GM19372 (cell line): ENCODE data around the gene MEX3C.

Source experiments
- ATAC-seq: cut with Tn5 transposase; IDR thresholded peaks from one replicate; pipeline ENCODE4 v1.9.1; 2021; ENCODE audit warnings: mild to moderate bottlenecking, low read depth, moderate library complexity; ENCODE audit not compliant: unreplicated experiment

MEX3C gene

GRCh38 chr18:51157215-51157614, 40.3 kb downstream of the MEX3C start:
- ATAC-seq: no peak

- ATAC-seq: no peak
These were observed 42.9 kb downstream of the MEX3C start for GRCh38 chr18:51154431-51155063.

- peak; percentile 59 for ATAC-seq
These were observed 43.7 kb downstream of the MEX3C start for GRCh38 chr18:51153659-51154371.

- peak; percentile 40 for ATAC-seq
These were observed 45.6 kb downstream of the MEX3C start for GRCh38 chr18:51151568-51152511.

GRCh38 chr18:51151185-51151567, 46.3 kb downstream of the MEX3C start:
- no peak for ATAC-seq

- no peak for ATAC-seq
These were observed 47.3 kb downstream of the MEX3C start for GRCh38 chr18:51150113-51150700.

GRCh38 chr18:51149670-51150069, 47.8 kb downstream of the MEX3C start:
- no peak for ATAC-seq

- ATAC-seq: no peak
These were observed 50.6 kb downstream of the MEX3C start for GRCh38 chr18:51146909-51147308.

- ATAC-seq: no peak
These were observed 58.5 kb downstream of the MEX3C start for GRCh38 chr18:51138936-51139335.

- ATAC-seq: no peak
These were observed 59.6 kb downstream of the MEX3C start for GRCh38 chr18:51137891-51138290.

GRCh38 chr18:51137026-51137729, 60.3 kb downstream of the MEX3C start:
- ATAC-seq: no peak

- peak; percentile 52 for ATAC-seq
These were observed 61.7 kb downstream of the MEX3C start for GRCh38 chr18:51135795-51136194.

GRCh38 chr18:51135364-51135763, 62.1 kb downstream of the MEX3C start:
- no peak for ATAC-seq

GRCh38 chr18:51134721-51135120, 62.8 kb downstream of the MEX3C start:
- ATAC-seq: no peak

- ATAC-seq: no peak
These were observed 63.8 kb downstream of the MEX3C start for GRCh38 chr18:51133580-51134160.

GRCh38 chr18:51132256-51132935, 65.1 kb downstream of the MEX3C start:
- peak; percentile 52 for ATAC-seq

- no peak for ATAC-seq
These were observed 68.9 kb downstream of the MEX3C start for GRCh38 chr18:51128533-51128932.

GRCh38 chr18:51127664-51128063, 69.8 kb downstream of the MEX3C start:
- no peak for ATAC-seq

- no peak for ATAC-seq
These were observed 71.5 kb downstream of the MEX3C start for GRCh38 chr18:51125976-51126375.
